OCI-M2 (cell line): ENCODE results near the gene LARGE1.

Source experiments
- DNase-seq: peaks from one replicate; lab custom pipeline; 2025; ENCODE audit not compliant: unreplicated experiment; lab: John Stamatoyannopoulos, UW

Gene LARGE1

GRCh38 chr22:33451866-33452469, 468.3 kb downstream of the LARGE1 start:
- DNase-seq = no peak

GRCh38 chr22:33450756-33451155, 469.5 kb downstream of the LARGE1 start:
- DNase-seq = no peak

- no peak for DNase-seq
Observed at GRCh38 chr22:33447733-33448132, 472.5 kb downstream of the LARGE1 start.

GRCh38 chr22:33443683-33444082, 476.6 kb downstream of the LARGE1 start:
- DNase-seq = no peak

GRCh38 chr22:33440756-33441155, 479.5 kb downstream of the LARGE1 start:
- DNase-seq = no peak

- DNase-seq = no peak
Observed at GRCh38 chr22:33438273-33438672, 482.0 kb downstream of the LARGE1 start.

GRCh38 chr22:33431300-33431699, 489.0 kb downstream of the LARGE1 start:
- DNase-seq = no peak

- DNase-seq = no peak
Observed at GRCh38 chr22:33429281-33429680, 491.0 kb downstream of the LARGE1 start.

GRCh38 chr22:33427461-33427860, 492.8 kb downstream of the LARGE1 start:
- DNase-seq = no peak

- no peak for DNase-seq
Observed at GRCh38 chr22:33426451-33426850, 493.8 kb downstream of the LARGE1 start.

GRCh38 chr22:33421859-33422258, 498.4 kb downstream of the LARGE1 start:
- no peak for DNase-seq

- DNase-seq = no peak
Observed at GRCh38 chr22:33418484-33418883, 501.8 kb downstream of the LARGE1 start.

- DNase-seq = no peak
Observed at GRCh38 chr22:33415401-33415800, 504.9 kb downstream of the LARGE1 start.

- no peak for DNase-seq
Observed at GRCh38 chr22:33409079-33409478, 511.2 kb downstream of the LARGE1 start.

- no peak for DNase-seq
Observed at GRCh38 chr22:33405194-33405593, 515.1 kb downstream of the LARGE1 start.

GRCh38 chr22:33404723-33405122, 515.6 kb downstream of the LARGE1 start:
- no peak for DNase-seq

GRCh38 chr22:33402325-33402724, 518.0 kb downstream of the LARGE1 start:
- no peak for DNase-seq

GRCh38 chr22:33401291-33401690, 519.0 kb downstream of the LARGE1 start:
- DNase-seq = no peak

GRCh38 chr22:33400891-33401290, 519.4 kb downstream of the LARGE1 start:
- DNase-seq = no peak

- DNase-seq = no peak
Observed at GRCh38 chr22:33400061-33400840, 520.0 kb downstream of the LARGE1 start.

GRCh38 chr22:33397381-33397907, 522.8 kb downstream of the LARGE1 start:
- DNase-seq = no peak

- DNase-seq = no peak
Observed at GRCh38 chr22:33393432-33393831, 526.8 kb downstream of the LARGE1 start.
